Endothelial cell of umbilical vein (primary cell): Measurements from ENCODE around the gene KPNA1. TPM values are rescaled to one million over a fixed set of nuclear protein-coding genes. Genes with fewer than 3 reads are reported as not detected.

Source experiments
- BruUV-seq: library from RNA; stranded (reverse); fragments of 400-500 nt; replicated peaks from 2 replicates; lab custom pipeline; 2021; lab: Mats Ljungman, UMichigan
- CTCF ChIA-PET: fragments of 300-600, 350-600 bp; sonication (Branson Sonifier 250); formaldehyde crosslinking; loops from one replicate; lab custom pipeline; 2021; ENCODE audit warnings: antibody characterized with exemption, inconsistent platforms; lab: Charles Lee
- POLR2A ChIA-PET: fragments of 300-600, 350-600 bp; sonication (Branson Sonifier 250); formaldehyde crosslinking; loops from one replicate; lab custom pipeline; 2021; ENCODE audit warnings: antibody characterized with exemption, inconsistent platforms; lab: Charles Lee
- DNase-seq: peaks from one replicate; pipeline ENCODE4 v3.0.0-alpha.2; 2011; ENCODE audit warnings: low read depth, low spot score
- FAIRE-seq: peaks from 2 replicates; lab custom pipeline; 2011; peaks lifted over from hg19 to GRCh38; lab: Jason Lieb, UNC
- H2AFZ ChIP-seq: 2 replicates; pipeline ENCODE4 v1.6.0; 2012; ENCODE audit warnings: low read depth, low read length, control low read depth, inconsistent platforms
- H3K27ac ChIP-seq: 2 replicates; pipeline ENCODE4 v1.5.1; 2011; ENCODE audit warnings: low read depth, mild to moderate bottlenecking, control low read depth, low read length, moderate library complexity; ENCODE audit not compliant: insufficient read depth
- H3K27me3 ChIP-seq, 2 experiments: 2 replicates each; pipeline versions ENCODE4 v1.6.0 to v1.6.1; 2011; ENCODE audit warnings: low read length in 2 of 2, mixed read lengths in 1 of 2; ENCODE audit not compliant: control insufficient read depth in 2 of 2, insufficient read depth in 2 of 2
- H3K36me3 ChIP-seq, 2 experiments: 2 replicates in 1 of 2; 3 replicates in 1 of 2; pipeline ENCODE4 v1.5.1; 2011; ENCODE audit warnings: low read length in 2 of 2, mild to moderate bottlenecking in 1 of 2, moderate library complexity in 1 of 2; ENCODE audit not compliant: control insufficient read depth in 2 of 2, insufficient read depth in 2 of 2; ENCODE audit errors: extremely low read depth in 1 of 2
- H3K4me1 ChIP-seq: 3 replicates; pipeline ENCODE4 v1.5.1; 2011; ENCODE audit warnings: mild to moderate bottlenecking, low read length; ENCODE audit not compliant: control insufficient read depth, insufficient read depth; ENCODE audit errors: extremely low read depth
- H3K4me2 ChIP-seq: 2 replicates; pipeline ENCODE4 v1.6.1; 2011; ENCODE audit warnings: low read length, control low read depth, mixed read lengths; ENCODE audit not compliant: insufficient read depth
- H3K4me3 ChIP-seq, 3 experiments: fragments of 200-600 bp in 1 of 3; sonication (generic), shearing (Covaris generic) in 1 of 3; replicated peaks in 1 of 3; 2 replicates each; pipeline ENCODE4 v1.5.1; 2011 to 2016; ENCODE audit warnings: control low read depth in 3 of 3, low read length in 3 of 3, mild to moderate bottlenecking in 2 of 3, inconsistent platforms in 1 of 3, low read depth in 1 of 3, moderate library complexity in 1 of 3; ENCODE audit not compliant: insufficient read depth in 1 of 3
- H3K79me2 ChIP-seq: 2 replicates; pipeline ENCODE4 v1.6.0; 2012; ENCODE audit warnings: low read length, inconsistent platforms; ENCODE audit not compliant: control insufficient read depth, insufficient read depth
- H3K9ac ChIP-seq: replicated peaks from 2 replicates; pipeline ENCODE3; 2011; ENCODE audit warnings: low read length, control low read depth; ENCODE audit not compliant: insufficient read depth; ENCODE audit errors: extremely low read depth
- H3K9me1 ChIP-seq: replicated peaks from 3 replicates; pipeline ENCODE4 v1.6.0; 2011; ENCODE audit warnings: mild to moderate bottlenecking, low read length; ENCODE audit not compliant: control insufficient read depth, insufficient read depth; ENCODE audit errors: extremely low read depth
- H3K9me3 ChIP-seq: replicated peaks from 2 replicates; pipeline ENCODE4 v1.5.1; 2012; ENCODE audit warnings: low read length, inconsistent platforms; ENCODE audit not compliant: control insufficient read depth, insufficient read depth
- H4K20me1 ChIP-seq: replicated peaks from 2 replicates; pipeline ENCODE3; 2011; ENCODE audit warnings: mild to moderate bottlenecking, low read length; ENCODE audit not compliant: control insufficient read depth, insufficient read depth; ENCODE audit errors: extremely low read depth
- CTCF ChIP-seq, 2 donors: IDR thresholded peaks; 1 replicate in 1 of 2; 2 replicates in 1 of 2; pipeline ENCODE4 v1.5.1; 2011; ENCODE audit warnings: low read length in 2 of 2, mild to moderate bottlenecking in 2 of 2, moderate library complexity in 2 of 2, control low read depth in 1 of 2, inconsistent platforms in 1 of 2, low read depth in 1 of 2; ENCODE audit not compliant: insufficient read depth in 1 of 2; ENCODE audit errors: extremely low read depth in 1 of 2
- EZH2 ChIP-seq: IDR thresholded peaks from 2 replicates; pipeline ENCODE4 v1.6.1; 2012; ENCODE audit warnings: borderline replicate concordance, low read depth, mild to moderate bottlenecking, moderate library complexity, low read length, inconsistent platforms; ENCODE audit not compliant: severe bottlenecking
- FOS ChIP-seq: IDR thresholded peaks from 2 replicates; pipeline ENCODE4 v1.6.1; 2011; ENCODE audit warnings: mild to moderate bottlenecking, low read length, moderate library complexity, borderline replicate concordance; ENCODE audit not compliant: insufficient read depth
- GATA2 ChIP-seq: IDR thresholded peaks from 2 replicates; pipeline ENCODE4 v1.7.0; 2011; ENCODE audit warnings: low read depth, mild to moderate bottlenecking, moderate library complexity, mixed read lengths, low read length; ENCODE audit not compliant: insufficient read length, insufficient read depth
- JUN ChIP-seq: IDR thresholded peaks from 2 replicates; pipeline ENCODE4 v1.6.1; 2011; ENCODE audit warnings: borderline replicate concordance, low read depth; ENCODE audit not compliant: insufficient read length, insufficient read depth
- MAX ChIP-seq: IDR thresholded peaks from 2 replicates; pipeline ENCODE4 v1.6.1; 2011; ENCODE audit not compliant: insufficient read depth, insufficient read length
- MYC ChIP-seq: IDR thresholded peaks from one replicate; pipeline ENCODE4 v1.6.1; 2011; ENCODE audit warnings: mild to moderate bottlenecking, low read depth, low read length
- POLR2A ChIP-seq: IDR thresholded peaks from 2 replicates; pipeline ENCODE4 v1.6.1; 2012; ENCODE audit warnings: low read depth, mild to moderate bottlenecking, control low read depth, low read length
- POLR2AphosphoS5 ChIP-seq: IDR thresholded peaks from 2 replicates; pipeline ENCODE4 v1.6.1; 2012; ENCODE audit warnings: low read depth, mild to moderate bottlenecking, control low read depth, low read length, moderate library complexity; ENCODE audit not compliant: insufficient read depth
- dilution Hi-C: fragments of 300-500 bp; cut with MboI; formaldehyde crosslinking; loops from one replicate; pipeline ENCODE4 v1.15.0; 2019; ENCODE audit warnings: low sequenced_read_pairs; ENCODE audit not compliant: extremely low pct_ligation_motif_present
- intact Hi-C: fragments of 100-400 bp; cut with micrococcal nuclease; formaldehyde crosslinking; loops from one replicate; pipeline ENCODE4 v1.10.0; 2022
- polyA plus RNA-seq, 4 experiments: library from polyadenylated mRNA; depleted of rRNA in 3 of 4; stranded (reverse) in 3 of 4; unstranded in 1 of 4; fragments of >200 nt; gene quantifications; 2 replicates each; pipeline versions ENCODE4 v1.2.1 to v1.2.3, GENCODE V29; 2011 to 2012; ENCODE audit warnings: missing spikeins in 1 of 4
- total RNA-seq: library from RNA; stranded (reverse); gene quantifications from 2 replicates; pipeline ENCODE4 v1.2.3, GENCODE V29; 2021

Gene KPNA1
- total and polyA plus RNA-seq, 2 donors (not counting 3 experiments of a cell fraction or from before 2014, with no cell fraction given), result 24.4 to 110 TPM

- DNase-seq (no peak), FAIRE-seq (no peak)
- no peak for TF ChIP-seq JUN
- TF ChIP-seq POLR2AphosphoS5, result no peak
- no peaks in the 10 kb centered on the region for H3K9me1 ChIP-seq
- H3K4me1 ChIP-seq, result no peaks in the 10 kb centered on the region
- H3K4me3 ChIP-seq, result no peak overlapping the region
- ChIA-PET POLR2A (no interaction called here), CTCF (interaction anchor here (1.3 kb wide), 1 partner anchor 32 kb away, joined by 3 read pairs; no protein-coding TSS in a partner anchor)
- no peaks in the 10 kb centered on the region for H3K79me2 ChIP-seq
- H3K27me3 ChIP-seq, result no peaks in the 10 kb centered on the region
- H3K9me3 ChIP-seq, result no peaks in the 10 kb centered on the region
- H3K36me3 ChIP-seq, result no peaks in the 10 kb centered on the region
- dilution Hi-C loops, result no loop called here
- no peak overlapping the region for H3K27ac ChIP-seq
- no peak overlapping the region for H2AFZ ChIP-seq
- no peak overlapping the region for H3K4me2 ChIP-seq
- BruUV-seq, result no TSS peak
- no peaks in the 10 kb centered on the region for H4K20me1 ChIP-seq
- intact Hi-C loops, result no loop called here
- H3K9ac ChIP-seq, result no peak overlapping the region
Measured at GRCh38 chr3:122403489-122403888, 111.2 kb downstream of the KPNA1 start.

- no peak overlapping the region for H3K4me2 ChIP-seq
- intact Hi-C loops (loop anchor here (10.0 kb wide), 1 partner anchor 856 kb away; no protein-coding TSS in a partner anchor), dilution Hi-C loops (no loop called here)
- no peak overlapping the region for H3K27ac ChIP-seq
- CTCF ChIA-PET, result no interaction called here
- H3K9me1 ChIP-seq, result no peaks in the 10 kb centered on the region
- H3K9ac ChIP-seq, result no peak overlapping the region
- no TSS peak for BruUV-seq
- no peaks in the 10 kb centered on the region for H3K79me2 ChIP-seq
- no peaks in the 10 kb centered on the region for H3K9me3 ChIP-seq
- H3K4me1 ChIP-seq, result peaks cover 4% of the 10 kb centered on the region
- DNase-seq, result no peak
- TF ChIP-seq POLR2AphosphoS5 (no peak), GATA2 (no peak), POLR2A (no peak), MYC (no peak), CTCF (IDR thresholded peaks at IDR 0.05; ENCODE audit: extremely low read depth in 1 of 2, insufficient read depth in 1 of 2, low read depth in 1 of 2, low read length in 2 of 2) (no peak), FOS (no peak), MAX (no peak), EZH2 (no peak), JUN (no peak)
- no peaks in the 10 kb centered on the region for H3K36me3 ChIP-seq
- no peak for FAIRE-seq
- no peaks in the 10 kb centered on the region for H4K20me1 ChIP-seq
- no peak overlapping the region for H3K4me3 ChIP-seq
- no peak overlapping the region for H2AFZ ChIP-seq
- POLR2A ChIA-PET, result no interaction called here
- no peaks in the 10 kb centered on the region for H3K27me3 ChIP-seq
Measured at GRCh38 chr3:122398920-122399319, 115.8 kb downstream of the KPNA1 start.
